ENCODE data around the gene PKNOX2. TPM values are rescaled to one million over a fixed set of nuclear protein-coding genes. Genes with fewer than 3 reads are reported as not detected.

Gene PKNOX2
- total and polyA plus RNA-seq, 2 of the 4 experiments (the other 2 are of a cell fraction), result 0.72 to 2.3 TPM

DNA sequence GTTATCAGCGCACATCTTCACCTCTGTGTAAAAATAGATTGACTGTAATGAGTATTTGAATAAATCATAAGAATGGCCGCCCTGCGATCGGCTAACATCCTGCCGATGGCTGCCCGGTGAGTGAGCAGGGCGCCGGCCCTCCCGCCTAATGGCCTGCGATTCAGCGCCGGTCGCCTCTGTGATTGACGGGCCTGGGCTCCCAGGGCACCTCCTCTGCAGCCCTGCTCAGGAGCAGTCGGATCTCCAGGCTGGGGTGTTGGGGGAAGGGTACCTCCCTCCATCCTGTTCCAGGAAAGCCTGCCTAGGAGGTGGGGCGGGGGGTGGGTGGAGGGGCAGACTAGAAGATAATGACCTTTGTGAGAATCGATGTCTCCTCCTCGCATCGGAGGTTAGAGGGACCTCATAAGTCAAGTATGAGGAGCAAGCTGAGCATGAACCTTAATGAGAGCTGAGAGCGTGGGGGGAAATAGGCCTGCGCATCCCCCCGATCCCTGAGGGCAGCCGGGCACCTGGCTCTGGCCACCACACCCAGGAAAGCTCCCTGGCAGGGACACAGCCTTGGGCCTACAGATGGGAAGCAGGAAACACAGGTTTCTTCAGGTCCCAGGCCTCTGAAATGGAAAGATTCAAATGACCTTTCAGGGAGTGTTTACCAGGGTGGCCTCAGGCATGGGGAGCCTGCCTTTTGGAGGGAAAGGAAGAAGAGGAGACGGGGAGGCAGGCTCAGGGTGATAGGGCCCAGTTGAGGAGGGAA lies 71.7 kb downstream of the PKNOX2 start:
- POLR2A ChIA-PET (ENCODE audit: unreplicated experiment), result no interaction called here
- Histone ChIP-seq H4K91ac (ENCODE audit: insufficient read depth, low read depth, low read length) (no peak overlapping the region), H4K8ac (ENCODE audit: low read depth in 2 of 2, low read length in 2 of 2) (no peak overlapping the region), H3K9me3 (ENCODE audit: control insufficient read depth, insufficient read depth, low read length) (peaks cover 6% of the 10 kb centered on the region), H2BK5ac (ENCODE audit: low read depth, low read length, poor library complexity, severe bottlenecking) (no peak overlapping the region), H3K27ac (ENCODE audit: insufficient read depth, low read length) (no peak overlapping the region), H3K56ac (ENCODE audit: extremely low read depth, insufficient read depth, low read length) (no peak overlapping the region), H3K36me3 (ENCODE audit: control insufficient read depth, insufficient read depth, low read length) (no peaks in the 10 kb centered on the region), H2BK120ac (ENCODE audit: low read depth, low read length) (no peak overlapping the region), H3K14ac (replicated peaks; ENCODE audit: low read depth, low read length) (no peak overlapping the region), H2BK20ac (ENCODE audit: low read depth, low read length) (no peak overlapping the region), H3K4me1 (ENCODE audit: control insufficient read depth, insufficient read depth, low read length) (no peaks in the 10 kb centered on the region), H3K18ac (ENCODE audit: low read depth, low read length) (no peak overlapping the region), H4K20me1 (ENCODE audit: insufficient read depth, low read length) (no peaks in the 10 kb centered on the region), H2AK9ac (replicated peaks; ENCODE audit: low read depth, low read length, poor library complexity) (no peak overlapping the region), H3K4me3 (ENCODE audit: insufficient read depth, low read depth, low read length) (no peak overlapping the region), H3K4ac (ENCODE audit: low read depth, low read length) (no peak overlapping the region), H2AFZ (replicated peaks; ENCODE audit: low read length, poor library complexity) (no peak overlapping the region), H4K5ac (ENCODE audit: low read depth, low read length) (no peak overlapping the region), H2BK15ac (ENCODE audit: low read depth, low read length) (no peak overlapping the region), H3K9me1 (ENCODE audit: insufficient read depth, low read length) (no peaks in the 10 kb centered on the region), H3K27me3 (ENCODE audit: control insufficient read depth, insufficient read depth, low read length) (peaks cover 7% of the 10 kb centered on the region), H3K79me1 (ENCODE audit: low read depth in 1 of 2, low read length in 2 of 2) (no peaks in the 10 kb centered on the region), H3K4me2 (ENCODE audit: low read depth, low read length) (no peak overlapping the region), H3K9ac (ENCODE audit: low read depth, low read length) (no peak overlapping the region), H3K23ac (ENCODE audit: low read depth, low read length) (no peak overlapping the region), H2AK5ac (ENCODE audit: low read depth, low read length) (no peak overlapping the region)
- ATAC-seq (ENCODE audit: low read depth) (no peak), DNase-seq (no peak)
- dilution Hi-C loops (cut with HindIII; ENCODE audit: low sequenced_read_pairs, unreplicated experiment) (no loop called here), in situ Hi-C loops (cut with MboI; ENCODE audit: low sequenced_read_pairs) (no loop called here), intact Hi-C loops (cut with micrococcal nuclease) (no loop called here)
- CTCF ChIA-PET, result no interaction called here
- TF ChIP-seq NFE2L2 (IDR thresholded peaks at IDR 0.05; ENCODE audit: low read depth, low read length) (no peak), SMC3 (IDR thresholded peaks at IDR 0.05; ENCODE audit: low read depth, low read length) (no peak), RFX5 (IDR thresholded peaks at IDR 0.05; ENCODE audit: low read depth, low read length) (no peak), RCOR1 (IDR thresholded peaks at IDR 0.05; ENCODE audit: insufficient replicate concordance, low read length) (no peak), MXI1 (IDR thresholded peaks at IDR 0.05; ENCODE audit: borderline replicate concordance, low read depth, low read length) (no peak), FOS (IDR thresholded peaks at IDR 0.05; ENCODE audit: low read depth, low read length) (no peak), CEBPB (IDR thresholded peaks at IDR 0.05; ENCODE audit: low read depth, low read length) (no peak), POLR2A (IDR thresholded peaks at IDR 0.05; ENCODE audit: low read depth, low read length) (no peak), MAFK (IDR thresholded peaks at IDR 0.05; ENCODE audit: low read depth, low read length) (no peak)
- TF ChIP-seq, protein P1, sequence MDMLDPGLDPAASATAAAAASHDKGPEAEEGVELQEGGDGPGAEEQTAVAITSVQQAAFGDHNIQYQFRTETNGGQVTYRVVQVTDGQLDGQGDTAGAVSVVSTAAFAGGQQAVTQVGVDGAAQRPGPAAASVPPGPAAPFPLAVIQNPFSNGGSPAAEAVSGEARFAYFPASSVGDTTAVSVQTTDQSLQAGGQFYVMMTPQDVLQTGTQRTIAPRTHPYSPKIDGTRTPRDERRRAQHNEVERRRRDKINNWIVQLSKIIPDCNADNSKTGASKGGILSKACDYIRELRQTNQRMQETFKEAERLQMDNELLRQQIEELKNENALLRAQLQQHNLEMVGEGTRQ (IDR thresholded peaks at IDR 0.05; ENCODE audit: low read depth, low read length), result no peak
- TF ChIP-seq, protein P2, sequence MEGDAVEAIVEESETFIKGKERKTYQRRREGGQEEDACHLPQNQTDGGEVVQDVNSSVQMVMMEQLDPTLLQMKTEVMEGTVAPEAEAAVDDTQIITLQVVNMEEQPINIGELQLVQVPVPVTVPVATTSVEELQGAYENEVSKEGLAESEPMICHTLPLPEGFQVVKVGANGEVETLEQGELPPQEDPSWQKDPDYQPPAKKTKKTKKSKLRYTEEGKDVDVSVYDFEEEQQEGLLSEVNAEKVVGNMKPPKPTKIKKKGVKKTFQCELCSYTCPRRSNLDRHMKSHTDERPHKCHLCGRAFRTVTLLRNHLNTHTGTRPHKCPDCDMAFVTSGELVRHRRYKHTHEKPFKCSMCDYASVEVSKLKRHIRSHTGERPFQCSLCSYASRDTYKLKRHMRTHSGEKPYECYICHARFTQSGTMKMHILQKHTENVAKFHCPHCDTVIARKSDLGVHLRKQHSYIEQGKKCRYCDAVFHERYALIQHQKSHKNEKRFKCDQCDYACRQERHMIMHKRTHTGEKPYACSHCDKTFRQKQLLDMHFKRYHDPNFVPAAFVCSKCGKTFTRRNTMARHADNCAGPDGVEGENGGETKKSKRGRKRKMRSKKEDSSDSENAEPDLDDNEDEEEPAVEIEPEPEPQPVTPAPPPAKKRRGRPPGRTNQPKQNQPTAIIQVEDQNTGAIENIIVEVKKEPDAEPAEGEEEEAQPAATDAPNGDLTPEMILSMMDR (conservative IDR thresholded peaks at IDR 0.05; ENCODE audit: low read depth, low read length), result no peak
- TF ChIP-seq, protein P3, sequence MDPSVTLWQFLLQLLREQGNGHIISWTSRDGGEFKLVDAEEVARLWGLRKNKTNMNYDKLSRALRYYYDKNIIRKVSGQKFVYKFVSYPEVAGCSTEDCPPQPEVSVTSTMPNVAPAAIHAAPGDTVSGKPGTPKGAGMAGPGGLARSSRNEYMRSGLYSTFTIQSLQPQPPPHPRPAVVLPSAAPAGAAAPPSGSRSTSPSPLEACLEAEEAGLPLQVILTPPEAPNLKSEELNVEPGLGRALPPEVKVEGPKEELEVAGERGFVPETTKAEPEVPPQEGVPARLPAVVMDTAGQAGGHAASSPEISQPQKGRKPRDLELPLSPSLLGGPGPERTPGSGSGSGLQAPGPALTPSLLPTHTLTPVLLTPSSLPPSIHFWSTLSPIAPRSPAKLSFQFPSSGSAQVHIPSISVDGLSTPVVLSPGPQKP (IDR thresholded peaks at IDR 0.05; ENCODE audit: borderline replicate concordance, low read depth, low read length), result no peak
- 89% methylated on average over 8 of the region's 24 CpGs; no CpG with 5 or more reads in 1 of the 2 experiments for WGBS, 2 experiments (ENCODE audit: extremely low coverage in 2 of 2, insufficient read length in 1 of 2)
- BruUV-seq (replicated peaks), result no TSS peak

All from IMR-90 (cell line).